ENCODE results near the gene FANCD2.
"Not testable (repeated sequence)": the region's sequence is repeated elsewhere in the genome, so short reads cannot be mapped to it uniquely, and the experiment has no call there.

FANCD2 gene

GRCh38 chr3:10017636-10018292, 8.5 kb upstream of the FANCD2 start:
- DNase-seq: no peak

GRCh38 chr3:10018806-10019205, 7.4 kb upstream of the FANCD2 start:
- DNase-seq: not testable (repeated sequence)

- no peak for DNase-seq
Measured at GRCh38 chr3:10019326-10019725, 6.9 kb upstream of the FANCD2 start.

GRCh38 chr3:10021856-10022775, 4.1 kb upstream of the FANCD2 start:
- no peak for DNase-seq

- DNase-seq: no peak
Measured at GRCh38 chr3:10023587-10024310, 2.5 kb upstream of the FANCD2 start.

GRCh38 chr3:10025205-10026083, 793 bp upstream of the FANCD2 start:
- no peak for DNase-seq

- no peak for DNase-seq
Measured at GRCh38 chr3:10041034-10041433, 14.8 kb downstream of the FANCD2 start.

- DNase-seq: no peak
Measured at GRCh38 chr3:10047876-10048275, 21.6 kb downstream of the FANCD2 start.

GRCh38 chr3:10053054-10053453, 26.8 kb downstream of the FANCD2 start:
- DNase-seq: not testable (repeated sequence)

- DNase-seq: no peak
Measured at GRCh38 chr3:10055097-10055496, 28.9 kb downstream of the FANCD2 start.

GRCh38 chr3:10070077-10070476, 43.8 kb downstream of the FANCD2 start:
- DNase-seq: not testable (repeated sequence)

- no peak for DNase-seq
Measured at GRCh38 chr3:10074666-10075065, 48.4 kb downstream of the FANCD2 start.

- no peak for DNase-seq
Measured at GRCh38 chr3:10081871-10082270, 55.6 kb downstream of the FANCD2 start.

GRCh38 chr3:10085738-10086137, 59.5 kb downstream of the FANCD2 start:
- no peak for DNase-seq

- DNase-seq: no peak
Measured at GRCh38 chr3:10088256-10088655, 62.0 kb downstream of the FANCD2 start.

- DNase-seq: no peak
Measured at GRCh38 chr3:10090179-10090578, 63.9 kb downstream of the FANCD2 start.

- DNase-seq: not testable (repeated sequence)
Measured at GRCh38 chr3:10090774-10091173, 64.5 kb downstream of the FANCD2 start.

- not testable (repeated sequence) for DNase-seq
Measured at GRCh38 chr3:10091387-10091786, 65.2 kb downstream of the FANCD2 start.

GRCh38 chr3:10093678-10094077, 67.4 kb downstream of the FANCD2 start:
- DNase-seq: no peak

- DNase-seq: no peak
Measured at GRCh38 chr3:10099041-10099440, 72.8 kb downstream of the FANCD2 start.

- no peak for DNase-seq
Measured at GRCh38 chr3:10106919-10107318, 80.7 kb downstream of the FANCD2 start.

GRCh38 chr3:10108091-10108490, 81.9 kb downstream of the FANCD2 start, which contains the start of gene FANCD2OS:
Gene FANCD2OS, minus strand, starts transcription at chr3:10108255. Its CDS starts 3,481 bp downstream, at chr3:10104774.
- no peak for DNase-seq

Measured in DMS53 (cell line).